Measurements from ENCODE around the gene GLT8D2.

DNA sequence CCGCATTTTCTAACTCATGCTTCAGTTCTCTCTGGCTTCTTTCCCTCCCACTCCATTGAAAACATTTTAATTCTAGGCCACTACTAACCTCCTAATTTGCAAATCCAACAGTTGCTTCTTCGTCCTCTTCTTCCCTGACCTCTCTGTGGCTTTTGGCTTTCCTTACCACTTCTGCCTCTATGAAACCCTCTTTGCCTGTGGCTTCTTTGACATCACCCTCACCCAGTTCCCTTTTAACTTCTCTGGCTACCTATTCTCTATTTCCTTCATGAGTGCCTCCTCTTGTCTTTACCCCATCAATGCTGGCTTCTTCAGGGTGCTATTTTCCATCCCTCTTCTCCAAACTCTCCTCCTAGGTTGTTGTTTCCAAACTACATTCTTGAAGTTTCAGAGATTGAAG is 10.0 kb upstream of the GLT8D2 start:
- TF ChIP-seq POLR2A (IDR thresholded peaks at IDR 0.05), result no peak
- TF ChIP-seq, protein P1, sequence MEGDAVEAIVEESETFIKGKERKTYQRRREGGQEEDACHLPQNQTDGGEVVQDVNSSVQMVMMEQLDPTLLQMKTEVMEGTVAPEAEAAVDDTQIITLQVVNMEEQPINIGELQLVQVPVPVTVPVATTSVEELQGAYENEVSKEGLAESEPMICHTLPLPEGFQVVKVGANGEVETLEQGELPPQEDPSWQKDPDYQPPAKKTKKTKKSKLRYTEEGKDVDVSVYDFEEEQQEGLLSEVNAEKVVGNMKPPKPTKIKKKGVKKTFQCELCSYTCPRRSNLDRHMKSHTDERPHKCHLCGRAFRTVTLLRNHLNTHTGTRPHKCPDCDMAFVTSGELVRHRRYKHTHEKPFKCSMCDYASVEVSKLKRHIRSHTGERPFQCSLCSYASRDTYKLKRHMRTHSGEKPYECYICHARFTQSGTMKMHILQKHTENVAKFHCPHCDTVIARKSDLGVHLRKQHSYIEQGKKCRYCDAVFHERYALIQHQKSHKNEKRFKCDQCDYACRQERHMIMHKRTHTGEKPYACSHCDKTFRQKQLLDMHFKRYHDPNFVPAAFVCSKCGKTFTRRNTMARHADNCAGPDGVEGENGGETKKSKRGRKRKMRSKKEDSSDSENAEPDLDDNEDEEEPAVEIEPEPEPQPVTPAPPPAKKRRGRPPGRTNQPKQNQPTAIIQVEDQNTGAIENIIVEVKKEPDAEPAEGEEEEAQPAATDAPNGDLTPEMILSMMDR (IDR thresholded peaks at IDR 0.05), result no peak

All from prostate gland (tissue), 2 donors.